MG63 (cell line): ENCODE measurements around the gene PGD. TPM values are rescaled to one million over a fixed set of nuclear protein-coding genes. Genes with fewer than 3 reads are reported as not detected.
"Not testable (repeated sequence)": the region's sequence is repeated elsewhere in the genome, so short reads cannot be mapped to it uniquely, and the experiment has no call there.

Experiments used
- DNase-seq: peaks from one replicate; pipeline ENCODE4 v3.0.0-alpha.2; 2020
- H3K27me3 ChIP-seq: fragments of 250-450 bp; sonication (Bioruptor Pico); 2 replicates; pipeline ENCODE4 v1.5.1; 2020; ENCODE audit warnings: mild to moderate bottlenecking, moderate library complexity
- H3K36me3 ChIP-seq: fragments of 250-450 bp; sonication (Bioruptor Pico); 2 replicates; pipeline ENCODE4 v1.5.1; 2020; ENCODE audit warnings: mild to moderate bottlenecking, moderate library complexity
- H3K4me3 ChIP-seq: fragments of 250-450 bp; sonication (Bioruptor Pico); 2 replicates; pipeline ENCODE4 v1.5.1; 2020; ENCODE audit warnings: mild to moderate bottlenecking, moderate library complexity
- H3K9me3 ChIP-seq: fragments of 250-450 bp; sonication (Bioruptor Pico); 2 replicates; pipeline ENCODE4 v1.5.1; 2020; ENCODE audit warnings: mild to moderate bottlenecking, moderate library complexity
- total RNA-seq: library from RNA; depleted of rRNA; stranded (reverse); fragments of >200 nt; shearing (Covaris generic); gene quantifications from 2 replicates; pipeline ENCODE4 v1.2.3, GENCODE V29; 2014; ENCODE audit warnings: low replicate concordance

Gene PGD
- total RNA-seq, 1 experiment from 2014 or later: 182 TPM

- not testable (repeated sequence) for H3K27me3 ChIP-seq, H3K9me3 ChIP-seq, H3K36me3 ChIP-seq, H3K4me3 ChIP-seq, DNase-seq
Measured at GRCh38 chr1:10425826-10426534, 27.1 kb downstream of the PGD start.

- DNase-seq, H3K36me3 ChIP-seq: not testable (repeated sequence)
Measured at GRCh38 chr1:10426535-10426848, 27.6 kb downstream of the PGD start.

GRCh38 chr1:10428984-10429383 is 30.1 kb downstream of the PGD start:
- Histone ChIP-seq H3K36me3 (no peaks in the 10 kb centered on the region), H3K4me3 (no peak overlapping the region), H3K27me3 (no peaks in the 10 kb centered on the region), H3K9me3 (no peaks in the 10 kb centered on the region)
- no peak for DNase-seq

More at GRCh38 chr1:10426535-10426848, 27.6 kb downstream of the PGD start:
- not testable (repeated sequence) for H3K9me3 ChIP-seq, H3K27me3 ChIP-seq, H3K4me3 ChIP-seq

GRCh38 chr1:10429868-10430215 is 31.0 kb downstream of the PGD start:
- no peaks in the 10 kb centered on the region for H3K9me3 ChIP-seq
- H3K4me3 ChIP-seq: peak overlapping the region; percentile 77
- H3K27me3 ChIP-seq: no peaks in the 10 kb centered on the region
- no peak for DNase-seq
- H3K36me3 ChIP-seq: no peaks in the 10 kb centered on the region

GRCh38 chr1:10430216-10431069 is 31.6 kb downstream of the PGD start, which contains the start of gene CENPS:
Gene CENPS (plus strand): TSS chr1:10430433. CDS start chr1:10430518, 85 bp downstream.
- H3K9me3 ChIP-seq: no peaks in the 10 kb centered on the region
- H3K4me3 ChIP-seq: peak within 1 kb of the TSS; percentile 77
- peak; percentile 82 for DNase-seq
- no peaks in the 10 kb centered on the region for H3K27me3 ChIP-seq
- no peaks in the 10 kb centered on the region for H3K36me3 ChIP-seq

- peak; percentile 21 for DNase-seq
- no peaks in the 10 kb centered on the region for H3K36me3 ChIP-seq
Measured at GRCh38 chr1:10431070-10431730, 32.3 kb downstream of the PGD start.

GRCh38 chr1:10432910-10433700 is 34.2 kb downstream of the PGD start:
- Histone ChIP-seq H3K36me3 (no peaks in the 10 kb centered on the region), H3K27me3 (no peaks in the 10 kb centered on the region), H3K4me3 (no peak overlapping the region), H3K9me3 (no peaks in the 10 kb centered on the region)
- no peak for DNase-seq

More at GRCh38 chr1:10431070-10431730, 32.3 kb downstream of the PGD start:
- H3K27me3 ChIP-seq: no peaks in the 10 kb centered on the region
- H3K9me3 ChIP-seq: no peaks in the 10 kb centered on the region
- peak overlapping the region; percentile 77 for H3K4me3 ChIP-seq

GRCh38 chr1:10433790-10434189 is 34.9 kb downstream of the PGD start:
- Histone ChIP-seq H3K4me3 (no peak overlapping the region), H3K27me3 (no peaks in the 10 kb centered on the region)

GRCh38 chr1:10434590-10434989 is 35.7 kb downstream of the PGD start:
- Histone ChIP-seq H3K27me3 (no peaks in the 10 kb centered on the region), H3K36me3 (no peaks in the 10 kb centered on the region), H3K4me3 (no peak overlapping the region), H3K9me3 (no peaks in the 10 kb centered on the region)
- DNase-seq: no peak

More at GRCh38 chr1:10433790-10434189, 34.9 kb downstream of the PGD start:
- Histone ChIP-seq H3K36me3 (no peaks in the 10 kb centered on the region), H3K9me3 (no peaks in the 10 kb centered on the region)
- no peak for DNase-seq

GRCh38 chr1:10437052-10437451 is 38.2 kb downstream of the PGD start:
- H3K9me3 ChIP-seq: no peaks in the 10 kb centered on the region
- no peaks in the 10 kb centered on the region for H3K36me3 ChIP-seq
- no peak for DNase-seq
- no peaks in the 10 kb centered on the region for H3K27me3 ChIP-seq
- H3K4me3 ChIP-seq: no peak overlapping the region

GRCh38 chr1:10438677-10439163 is 39.9 kb downstream of the PGD start:
- Histone ChIP-seq H3K9me3 (no peaks in the 10 kb centered on the region), H3K4me3 (no peak overlapping the region), H3K36me3 (no peaks in the 10 kb centered on the region), H3K27me3 (no peaks in the 10 kb centered on the region)
- no peak for DNase-seq

GRCh38 chr1:10440305-10440704 is 41.4 kb downstream of the PGD start:
- no peaks in the 10 kb centered on the region for H3K27me3 ChIP-seq
- no peaks in the 10 kb centered on the region for H3K9me3 ChIP-seq
- no peak overlapping the region for H3K4me3 ChIP-seq
- no peak for DNase-seq
- no peaks in the 10 kb centered on the region; the same call in 1 of the 2 replicates for H3K36me3 ChIP-seq

GRCh38 chr1:10440794-10441193 is 41.9 kb downstream of the PGD start:
- no peak overlapping the region for H3K4me3 ChIP-seq
- no peaks in the 10 kb centered on the region for H3K9me3 ChIP-seq
- no peaks in the 10 kb centered on the region for H3K27me3 ChIP-seq
- no peak for DNase-seq
- no peaks in the 10 kb centered on the region; the same call in 1 of the 2 replicates for H3K36me3 ChIP-seq

- Histone ChIP-seq H3K9me3 (no peaks in the 10 kb centered on the region), H3K4me3 (no peak overlapping the region), H3K27me3 (no peaks in the 10 kb centered on the region), H3K36me3 (no peaks in the 10 kb centered on the region; the same call in 1 of the 2 replicates)
- DNase-seq: no peak
Measured at GRCh38 chr1:10444248-10444647, 45.4 kb downstream of the PGD start.

GRCh38 chr1:10444795-10445397 is 46.0 kb downstream of the PGD start:
- Histone ChIP-seq H3K36me3 (no peaks in the 10 kb centered on the region; the same call in 1 of the 2 replicates), H3K27me3 (no peaks in the 10 kb centered on the region), H3K4me3 (no peak overlapping the region), H3K9me3 (no peaks in the 10 kb centered on the region)
- no peak for DNase-seq
